ACHN (cell line): ENCODE results near the gene PTPRG.

Source experiments
- DNase-seq: peaks from one replicate; pipeline ENCODE4 v3.0.0-alpha.2; 2015
- in situ Hi-C: cut with HindIII; loops from 2 replicates; pipeline ENCODE4 v1.10.0; 2017; ENCODE audit warnings: low sequenced_read_pairs, low pct_ligation_motif_present, low pct_unique_long_range_greater_than_20kb

Gene PTPRG

DNA sequence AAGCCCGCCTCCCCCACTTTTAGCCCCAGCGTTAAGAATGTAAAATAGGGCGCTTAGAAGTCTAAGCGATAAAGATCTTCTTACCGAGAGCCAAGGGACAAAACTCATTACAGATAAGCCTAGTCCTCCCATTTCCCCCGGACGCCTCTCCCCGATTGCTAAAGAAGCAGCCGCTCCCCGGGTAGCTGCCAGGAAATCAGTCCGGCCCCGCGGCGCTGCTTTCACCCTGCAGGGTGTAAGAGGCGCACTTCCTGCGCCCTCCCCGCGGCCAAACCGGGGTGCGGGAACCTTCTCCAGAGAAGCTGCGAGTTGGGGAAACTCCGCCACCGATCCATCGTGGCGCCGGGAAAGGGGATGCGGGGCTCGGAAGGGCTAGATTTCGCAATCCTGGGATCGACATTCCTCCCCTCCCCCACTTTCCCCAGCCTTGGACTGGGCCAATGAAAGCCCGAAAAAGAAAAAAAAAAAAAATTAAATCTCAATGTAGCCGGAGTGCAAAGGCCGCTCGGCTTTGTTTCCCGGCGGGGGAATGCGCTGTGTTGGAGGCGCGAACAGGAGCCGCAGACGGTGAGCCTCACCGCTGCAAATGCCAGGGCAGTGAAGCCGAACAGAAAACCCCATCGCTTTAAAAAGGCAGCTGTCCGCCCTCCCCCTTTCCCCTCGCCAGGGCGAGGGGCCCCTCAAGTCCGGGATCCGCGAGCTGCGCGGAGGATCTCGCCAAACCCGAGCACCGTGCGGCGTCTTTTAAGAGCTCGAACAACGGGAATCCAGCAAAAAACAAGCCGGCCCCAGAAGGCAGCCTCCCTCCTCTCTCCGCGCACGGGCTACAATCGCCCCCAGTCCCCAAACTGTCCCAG is 626 bp upstream of the PTPRG start:
- in situ Hi-C loops, result no loop called here
- peak; percentile 76 for DNase-seq

DNA sequence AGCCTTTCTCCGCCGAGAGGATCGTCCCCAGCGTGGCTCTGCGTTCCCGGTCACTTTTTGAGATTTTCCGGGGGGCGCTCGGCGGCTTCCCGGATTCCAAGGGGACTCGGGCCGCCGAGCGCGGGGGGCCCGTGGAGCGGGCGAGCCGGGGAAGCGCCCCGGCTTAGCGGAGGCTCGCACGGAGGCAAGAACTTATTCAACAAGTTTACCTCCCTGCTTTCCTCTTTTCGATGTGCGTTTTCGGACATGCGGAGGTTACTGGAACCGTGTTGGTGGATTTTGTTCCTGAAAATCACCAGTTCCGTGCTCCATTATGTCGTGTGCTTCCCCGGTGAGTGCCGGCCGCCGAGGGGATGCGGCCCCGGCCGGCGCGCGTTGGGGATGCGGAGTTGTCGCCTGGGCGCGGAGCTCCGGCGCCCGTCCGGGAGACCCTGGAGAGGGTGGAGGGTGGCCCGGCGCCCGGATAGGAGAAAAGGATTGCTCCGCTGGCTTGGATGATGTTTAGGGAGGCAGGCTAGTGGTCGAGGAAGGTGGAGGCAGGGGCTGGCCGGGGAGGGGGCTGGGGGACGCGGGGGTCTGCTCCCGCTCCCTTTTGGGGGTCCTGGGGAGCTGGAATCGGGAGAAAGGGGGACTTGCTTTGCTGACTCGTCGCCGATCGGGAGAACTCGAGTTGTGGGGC is 810 bp downstream of the PTPRG start:
- in situ Hi-C loops, result no loop called here

DNA sequence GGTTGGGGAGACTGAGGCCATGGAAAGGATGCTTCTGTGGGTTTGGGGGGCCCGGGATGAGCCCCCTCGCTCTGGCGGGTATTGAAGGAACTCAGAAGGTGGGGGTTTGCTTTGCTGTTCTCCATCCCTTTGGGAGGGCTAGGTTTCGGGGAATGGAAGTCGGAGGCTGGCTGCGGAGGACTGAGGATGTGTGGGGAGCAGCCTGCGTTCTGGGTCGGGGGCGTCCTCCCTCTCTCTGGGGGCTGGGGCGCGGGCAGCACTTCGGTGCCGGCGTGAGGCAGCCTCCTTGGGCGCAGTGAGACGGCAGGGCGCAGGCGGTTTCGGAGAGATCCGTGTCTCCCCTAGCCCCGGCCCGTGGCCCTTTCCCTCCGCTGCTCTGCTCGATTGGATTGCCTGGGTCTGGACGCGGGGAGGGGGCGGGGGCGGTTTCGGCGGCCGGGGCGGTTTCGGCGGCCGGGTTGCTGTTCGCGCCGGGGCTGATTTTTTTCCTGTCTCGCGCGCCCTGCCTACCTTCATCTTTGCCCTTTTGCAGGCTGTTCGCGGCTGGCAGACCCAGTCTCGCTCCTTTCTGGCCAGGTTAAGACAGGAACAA is 1.4 kb downstream of the PTPRG start:
- DNase-seq, result peak; percentile 24
- in situ Hi-C loops, result no loop called here

More for the DNA sequence above, 810 bp downstream of the PTPRG start:
- DNase-seq, result peak; percentile 16

DNA sequence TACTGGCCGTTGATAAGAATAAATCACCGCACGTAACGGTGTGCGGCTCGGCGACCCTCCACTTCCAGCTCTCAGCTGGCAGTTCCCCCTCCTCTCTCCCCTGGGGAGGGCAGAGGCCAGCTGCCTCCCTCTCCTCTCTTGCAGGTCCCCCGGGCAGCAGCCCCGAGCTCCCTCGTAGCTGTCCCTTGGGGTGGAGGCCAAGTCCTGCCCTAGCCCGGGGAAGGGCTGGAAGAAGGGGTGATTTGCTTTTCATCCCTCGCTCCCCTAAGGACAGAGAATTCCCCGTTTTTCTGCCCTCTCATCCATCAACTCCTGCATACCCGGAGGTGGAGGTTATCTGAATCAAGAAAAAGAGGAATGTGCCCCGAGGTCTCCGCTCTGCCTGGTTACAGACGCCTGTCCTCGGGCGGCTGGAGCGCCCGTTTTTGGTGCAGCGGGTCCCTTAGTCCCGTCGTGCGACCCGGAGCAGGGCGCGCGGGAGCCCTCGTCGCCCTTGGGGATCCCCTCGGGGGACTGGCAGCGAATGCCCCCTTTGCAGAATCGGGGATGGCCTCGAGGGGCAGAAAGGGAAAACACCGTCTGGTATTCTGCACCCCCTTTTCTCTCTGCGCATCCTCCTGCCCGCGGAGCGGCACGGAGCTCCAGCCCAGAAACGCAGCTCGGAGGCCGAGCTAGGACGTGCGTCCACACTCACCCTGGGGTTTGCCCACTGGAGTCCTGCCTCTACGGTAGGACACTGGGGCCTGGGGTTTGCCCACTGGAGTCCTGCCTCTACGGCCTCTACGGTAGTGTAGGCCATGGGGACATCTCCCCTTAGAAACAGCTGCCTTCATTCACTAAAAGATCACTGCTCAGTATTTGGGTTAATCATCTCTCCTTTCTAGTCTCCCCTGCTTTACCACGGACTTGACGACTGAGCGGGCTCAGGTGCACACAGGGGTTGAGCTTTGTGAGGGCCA is 2.2 kb downstream of the PTPRG start:
- DNase-seq, result no peak
- in situ Hi-C loops, result no loop called here

DNA sequence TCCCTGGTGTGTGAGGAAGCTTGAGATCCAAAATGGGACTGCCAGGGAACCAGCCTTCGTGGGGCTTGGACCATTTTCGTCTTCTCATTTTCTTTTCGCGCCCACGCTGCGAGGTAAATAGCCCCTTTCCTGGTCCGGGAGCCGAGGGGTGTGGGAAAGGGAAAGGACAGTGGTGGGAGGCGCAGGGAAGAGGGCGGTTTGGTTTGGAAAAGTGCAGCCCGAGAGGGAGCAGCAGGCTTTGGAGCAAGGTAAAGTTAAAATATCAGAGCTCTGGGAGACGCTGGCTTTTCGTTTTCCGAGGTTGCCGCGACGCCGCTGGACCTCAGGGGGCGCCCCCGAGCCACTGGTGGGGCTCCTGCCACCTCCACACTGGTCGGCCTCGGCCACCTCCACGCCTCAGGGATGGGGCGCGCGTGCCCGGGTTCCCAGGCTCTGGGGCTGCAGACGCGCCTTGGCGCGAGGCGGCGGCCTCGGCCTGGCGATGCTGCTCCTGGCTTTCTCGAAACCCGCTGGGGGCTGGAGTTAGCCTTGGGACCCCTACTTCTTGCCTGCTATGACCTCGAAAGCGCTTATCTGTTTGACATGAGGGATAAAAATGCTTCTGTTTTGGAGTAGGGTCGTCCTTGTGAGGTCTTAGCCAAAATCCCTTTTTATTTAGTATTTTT is 3.2 kb downstream of the PTPRG start:
- in situ Hi-C loops, result no loop called here
- DNase-seq, result peak; percentile 16

DNA sequence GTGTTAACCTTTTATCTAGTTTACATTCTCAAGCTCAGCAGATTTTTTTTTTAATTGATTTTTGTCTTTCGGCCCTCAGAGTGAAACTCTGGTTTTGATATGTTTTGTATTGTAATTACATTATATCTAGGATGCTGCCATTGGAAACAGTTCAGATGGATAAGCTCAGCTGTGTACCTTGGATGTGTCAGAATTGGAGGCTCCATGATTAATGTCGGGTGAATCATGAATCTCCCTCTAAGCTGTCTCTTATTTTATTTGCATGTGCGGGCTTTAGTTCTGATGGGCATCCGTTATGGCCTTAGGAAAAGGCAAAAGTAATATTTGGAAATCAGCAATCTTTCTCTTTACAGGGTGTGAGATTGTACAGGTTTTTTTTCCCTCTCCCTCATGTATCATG is 4.2 kb downstream of the PTPRG start:
- in situ Hi-C loops, result no loop called here
- no peak for DNase-seq

DNA sequence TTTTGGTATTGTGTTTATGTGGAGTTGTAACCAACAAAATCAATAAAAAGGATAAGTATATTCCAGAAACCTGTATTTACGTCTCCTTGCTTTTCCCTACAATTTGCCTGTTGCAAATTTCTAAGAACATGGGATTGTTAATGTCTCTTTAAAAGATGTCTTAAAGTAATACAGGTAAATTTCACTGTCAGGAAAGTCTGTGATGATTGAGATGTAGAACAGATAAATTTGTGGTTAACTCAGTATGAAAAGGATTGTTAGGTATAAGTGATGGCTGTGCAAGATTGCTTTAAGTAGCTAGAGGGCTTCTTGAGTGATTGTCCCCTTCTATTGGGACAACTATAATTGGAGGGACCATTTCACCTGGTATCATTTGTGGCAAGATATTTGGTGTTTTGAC is 6.8 kb downstream of the PTPRG start:
- in situ Hi-C loops, result no loop called here
- DNase-seq, result no peak

DNA sequence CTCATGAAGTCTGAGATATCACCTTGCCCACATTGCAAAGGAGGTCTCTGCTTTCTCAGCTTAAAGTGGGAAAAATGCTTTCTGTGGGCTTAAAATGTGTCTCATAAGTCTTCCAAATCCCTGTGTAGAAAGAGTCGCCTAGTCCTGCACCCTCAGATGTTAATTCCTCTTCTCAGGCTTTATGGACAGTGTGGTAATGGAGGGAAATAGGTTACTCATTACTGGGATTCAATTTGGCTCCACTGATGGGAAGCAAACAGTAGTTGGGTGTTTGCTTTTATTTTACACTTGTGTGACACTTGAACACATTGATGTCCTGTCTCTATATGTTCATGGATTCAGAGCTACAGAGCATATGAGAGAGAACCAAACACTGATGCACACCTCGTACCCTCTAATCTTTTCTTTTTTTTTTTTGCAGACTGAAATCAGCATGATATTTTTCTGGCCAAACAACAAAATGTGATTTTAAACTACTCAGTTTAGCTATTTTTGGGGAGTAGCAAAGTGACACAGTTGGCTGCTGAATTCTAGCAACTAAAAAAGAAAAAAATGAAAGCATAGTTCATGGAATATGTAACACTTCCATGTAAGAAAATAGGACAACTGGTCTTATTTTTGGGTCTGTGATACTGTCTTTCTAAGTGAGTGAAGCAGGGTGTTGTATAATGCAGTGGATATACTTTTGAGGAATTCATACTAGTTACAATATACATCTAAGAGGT is 8.6 kb downstream of the PTPRG start:
- in situ Hi-C loops, result no loop called here
- DNase-seq, result peak; percentile 9

DNA sequence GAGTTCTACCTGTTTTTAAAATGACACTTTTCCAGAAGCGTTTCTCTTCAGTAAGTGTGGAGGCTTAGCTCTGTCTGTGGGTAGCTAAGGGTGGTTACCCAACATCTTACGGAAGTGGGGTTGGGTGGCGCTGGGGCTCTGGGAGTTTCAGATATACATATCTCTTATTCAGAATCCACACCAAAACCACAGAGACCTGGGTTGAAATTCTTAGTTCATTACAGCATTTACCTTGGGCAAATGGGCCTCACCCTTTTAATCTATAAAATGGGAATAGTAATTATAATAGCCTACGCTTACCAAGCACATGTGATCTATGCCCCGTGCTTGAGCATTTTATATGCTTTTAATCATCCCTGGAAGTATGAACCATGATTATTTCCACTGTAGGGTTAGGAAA is 9.4 kb downstream of the PTPRG start:
- in situ Hi-C loops, result no loop called here
- DNase-seq, result no peak

DNA sequence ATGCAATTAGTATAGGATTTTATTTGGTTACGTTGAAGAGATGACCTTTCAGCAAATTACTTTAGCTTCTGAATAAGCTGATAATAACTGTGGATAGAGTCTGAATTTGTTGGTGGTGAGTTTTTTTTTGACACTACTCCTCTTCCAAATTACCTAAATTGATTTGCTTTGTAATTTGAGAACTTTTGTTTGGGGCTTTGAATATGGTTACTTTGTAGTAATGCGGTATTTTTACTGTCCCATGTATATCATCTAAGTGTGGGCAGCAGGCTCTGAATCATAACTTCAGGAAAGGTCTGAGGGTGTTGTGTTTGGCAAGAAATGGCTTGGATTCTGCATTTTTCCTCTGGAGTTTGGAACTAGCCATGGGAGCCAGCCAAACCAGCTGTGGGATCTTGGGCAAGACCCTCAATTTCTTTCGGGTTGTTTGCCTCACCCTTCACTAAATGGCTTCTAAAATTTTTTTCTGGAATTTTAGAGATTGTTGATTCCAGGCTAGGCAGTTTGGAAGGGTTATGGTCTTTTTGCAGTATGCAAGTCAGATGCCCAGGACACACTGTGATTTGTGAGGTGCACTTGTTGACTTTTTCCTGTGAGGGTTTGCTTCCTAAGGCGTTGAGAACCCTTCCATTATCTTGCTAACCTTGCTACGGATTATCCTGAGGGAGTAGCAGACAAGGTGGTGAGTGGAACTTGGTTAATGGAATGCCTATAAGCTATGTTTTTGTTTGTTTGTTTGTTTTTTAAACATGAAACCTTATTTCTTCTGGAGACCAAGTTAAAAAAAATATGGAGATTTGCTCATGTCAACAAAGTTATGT is 10.4 kb downstream of the PTPRG start:
- in situ Hi-C loops, result no loop called here

DNA sequence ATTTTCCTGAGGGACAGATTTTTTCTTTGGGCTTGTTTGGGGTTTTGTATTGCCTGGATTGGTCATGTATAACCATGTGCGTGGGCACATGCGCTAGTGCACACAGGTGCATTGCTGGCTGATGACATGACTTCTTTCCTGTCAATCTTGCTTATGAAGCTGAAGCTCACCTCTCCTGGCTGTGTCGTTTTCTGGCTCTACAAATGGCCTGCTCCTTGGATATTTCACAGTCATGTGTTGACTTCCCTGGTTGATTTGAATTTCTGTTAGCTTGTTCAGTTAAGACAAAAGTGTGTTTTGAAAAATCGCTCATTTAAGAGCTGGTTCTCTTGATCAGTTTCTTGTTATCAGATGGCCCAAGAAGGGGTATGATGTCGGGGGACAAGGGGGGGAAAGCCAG is 11.5 kb downstream of the PTPRG start:
- in situ Hi-C loops, result no loop called here
- DNase-seq, result no peak

More for the DNA sequence above, 10.4 kb downstream of the PTPRG start:
- DNase-seq, result no peak

DNA sequence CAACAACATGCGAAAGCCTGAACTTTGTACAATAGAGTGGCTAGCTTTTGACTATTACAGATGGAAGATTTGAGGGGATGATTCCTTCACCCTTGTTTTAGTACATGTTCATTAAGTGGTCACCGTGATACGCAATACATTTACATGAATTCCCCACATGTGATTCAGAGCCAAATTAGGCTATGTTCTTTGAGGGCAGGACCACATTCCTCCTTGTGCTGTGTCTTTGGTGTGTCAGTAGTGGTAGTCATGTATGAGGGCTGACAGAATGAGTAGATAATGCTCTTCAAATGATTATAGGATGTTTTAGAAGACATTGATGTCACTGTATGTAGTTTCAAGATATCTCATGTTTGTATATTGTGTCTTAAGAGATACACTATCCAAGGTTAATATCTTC is 12.1 kb downstream of the PTPRG start:
- DNase-seq, result no peak
- in situ Hi-C loops, result no loop called here

DNA sequence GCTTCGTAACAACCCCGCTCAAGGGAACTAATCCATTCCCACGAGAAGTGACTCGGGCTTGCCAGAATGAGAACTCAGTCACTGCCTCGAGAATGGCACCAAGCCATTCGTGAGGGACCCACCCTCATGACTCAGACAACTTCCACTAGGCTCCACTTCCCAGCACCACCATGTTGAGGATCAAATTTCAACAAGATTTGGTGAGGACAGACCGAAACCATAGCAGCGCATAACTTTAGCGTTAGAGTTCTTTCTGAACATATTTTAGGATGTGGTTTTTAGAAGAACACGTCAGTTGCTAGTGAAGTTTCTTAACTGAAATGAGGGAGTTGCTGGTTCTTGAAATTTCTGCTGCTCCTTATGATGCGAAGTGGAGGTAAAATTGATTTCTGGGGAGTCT is 13.5 kb downstream of the PTPRG start:
- in situ Hi-C loops, result no loop called here
- DNase-seq, result no peak

DNA sequence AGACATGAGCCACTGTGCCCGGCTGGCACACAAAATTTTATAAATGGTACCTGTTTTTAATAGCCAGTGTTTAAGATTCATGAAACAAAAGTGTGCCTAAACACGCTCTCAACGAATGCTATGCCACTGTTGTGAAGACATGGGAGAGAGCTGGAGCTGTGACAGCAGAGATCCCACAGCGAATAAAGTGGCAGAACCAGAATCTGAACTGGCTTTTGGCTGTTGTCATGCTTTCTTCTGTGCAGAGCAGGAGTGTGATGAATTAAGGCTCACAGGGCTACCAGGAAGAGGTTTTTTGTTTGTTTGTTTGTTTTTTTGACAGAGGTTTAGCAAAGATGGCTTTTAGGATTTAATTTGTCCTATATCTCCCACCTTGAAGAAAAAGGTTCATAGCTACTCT is 14.5 kb downstream of the PTPRG start:
- in situ Hi-C loops, result no loop called here
- no peak for DNase-seq

DNA sequence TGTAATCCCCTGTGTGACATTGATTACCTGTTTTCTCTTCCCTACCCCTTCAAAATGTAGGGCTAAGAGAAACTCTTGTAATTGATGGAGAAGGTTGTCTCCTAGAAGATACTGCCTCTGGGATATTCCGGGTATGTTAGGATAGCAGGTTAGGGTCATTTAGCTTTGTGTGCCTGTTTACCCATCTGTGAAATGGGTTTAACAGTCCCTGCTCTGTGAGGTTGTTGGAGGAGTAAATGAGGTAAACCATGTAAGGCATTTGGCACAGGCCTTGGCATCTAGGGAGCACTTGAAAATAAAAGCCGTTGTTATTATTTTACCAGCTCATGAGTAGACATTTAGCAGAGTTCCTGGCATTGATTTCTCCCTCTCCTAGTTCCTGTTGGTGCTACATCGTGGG is 16.4 kb downstream of the PTPRG start:
- in situ Hi-C loops, result no loop called here
- DNase-seq, result no peak

DNA sequence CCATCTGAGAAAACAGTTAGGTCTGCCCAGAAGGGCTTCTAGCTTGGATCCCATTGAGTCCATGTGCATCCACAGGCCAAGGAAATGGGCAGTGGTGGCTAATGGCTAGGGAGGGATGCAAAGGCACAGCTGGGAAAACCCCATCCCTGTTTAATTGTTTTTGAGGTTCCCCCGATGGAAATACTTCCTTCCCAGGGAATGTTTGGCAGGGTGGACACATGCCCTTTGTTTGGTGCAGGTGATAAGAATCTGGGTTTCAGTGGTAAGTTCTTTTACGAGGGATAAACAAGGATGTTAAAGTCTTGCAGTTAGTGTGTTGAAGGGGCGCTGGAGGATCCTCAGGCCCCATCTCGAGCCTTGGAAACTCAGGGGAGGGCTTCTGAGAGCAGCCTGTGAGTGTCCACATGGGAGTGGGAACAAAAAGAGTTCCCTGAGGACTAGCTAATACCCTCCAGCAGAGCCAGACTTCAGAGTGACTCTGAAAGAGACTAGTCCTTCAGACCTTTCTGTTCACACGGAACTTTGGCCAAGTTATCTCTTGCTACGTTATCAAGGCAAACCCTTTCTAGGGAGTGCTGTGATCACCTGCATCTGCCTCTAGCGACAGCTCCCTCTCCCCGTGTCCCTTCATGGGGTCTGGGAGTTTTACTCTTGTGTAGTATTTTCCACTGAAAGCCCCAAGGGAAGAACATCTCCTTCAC is 17.4 kb downstream of the PTPRG start:
- in situ Hi-C loops, result no loop called here
- no peak for DNase-seq
